ENCODE measurements around the gene GALNT9. TPM values are rescaled to one million over a fixed set of nuclear protein-coding genes. Genes with fewer than 3 reads are reported as not detected.

GALNT9 gene
- polyA plus RNA-seq, 1 donor = 7.3 TPM

DNA sequence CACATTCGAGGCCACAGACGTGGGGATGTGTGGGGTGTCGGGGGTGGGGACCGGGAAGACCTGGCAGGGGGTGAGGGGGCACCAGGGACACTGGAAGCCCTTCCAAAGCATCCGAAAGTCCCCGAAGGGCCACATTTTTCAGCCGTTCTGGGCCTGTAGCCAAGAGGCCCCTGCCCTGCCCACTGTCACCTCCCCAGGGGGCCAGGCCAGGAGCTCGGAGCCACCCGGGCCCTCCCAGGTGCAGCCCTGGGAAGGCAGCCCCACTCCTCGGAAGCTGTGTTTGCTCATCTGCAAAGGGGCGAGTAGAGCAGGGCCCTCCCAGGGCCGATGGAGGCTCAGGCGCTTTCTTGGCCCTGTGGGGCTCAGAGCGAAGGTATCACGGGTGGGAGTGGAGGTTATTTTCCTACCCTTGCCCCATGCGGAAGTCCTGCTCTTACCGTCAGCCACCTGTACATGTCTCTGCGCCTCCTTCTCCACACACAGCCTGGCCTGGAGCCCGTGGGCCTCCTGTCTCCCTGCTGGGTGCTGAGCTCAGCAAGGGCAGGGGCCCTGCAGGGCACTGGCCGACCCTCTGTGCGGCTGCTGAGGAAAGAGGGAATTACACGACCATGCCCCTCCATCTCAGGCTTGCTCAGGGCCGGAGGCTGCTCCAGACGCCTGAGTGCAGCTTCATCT, 158.0 kb downstream of the GALNT9 start:
- no peak for DNase-seq

DNA sequence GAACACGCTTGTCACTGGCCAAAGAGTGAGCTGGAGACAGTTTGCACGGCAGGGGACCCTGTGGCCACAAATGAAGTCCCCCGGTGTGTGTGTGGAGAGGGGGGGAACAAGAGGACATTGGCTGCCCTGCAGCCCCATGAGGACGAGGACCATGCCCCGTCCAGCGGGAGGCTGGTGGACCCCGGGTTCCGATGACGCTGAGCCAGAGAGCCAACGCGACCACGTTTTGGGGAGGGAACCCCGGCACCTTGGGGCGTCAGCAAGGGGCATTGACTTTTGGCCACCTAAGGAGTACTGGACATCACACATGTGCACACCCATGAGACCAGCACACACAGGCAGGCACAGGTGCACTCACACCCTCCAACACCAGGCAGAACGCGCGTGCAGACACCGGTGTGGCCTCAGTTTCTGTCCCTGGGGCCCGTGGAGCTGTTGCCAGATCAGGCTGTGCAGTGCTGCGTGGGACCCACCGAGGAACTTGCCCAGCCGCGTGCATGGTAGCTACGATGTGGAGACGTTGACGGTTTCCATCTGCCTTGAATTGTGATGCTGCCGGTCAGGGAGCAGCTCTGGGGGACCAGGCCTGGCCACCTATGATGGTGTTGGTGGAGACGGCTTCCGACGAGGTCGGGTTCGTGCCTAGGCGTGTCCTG, 158.6 kb downstream of the GALNT9 start:
- DNase-seq = no peak

DNA sequence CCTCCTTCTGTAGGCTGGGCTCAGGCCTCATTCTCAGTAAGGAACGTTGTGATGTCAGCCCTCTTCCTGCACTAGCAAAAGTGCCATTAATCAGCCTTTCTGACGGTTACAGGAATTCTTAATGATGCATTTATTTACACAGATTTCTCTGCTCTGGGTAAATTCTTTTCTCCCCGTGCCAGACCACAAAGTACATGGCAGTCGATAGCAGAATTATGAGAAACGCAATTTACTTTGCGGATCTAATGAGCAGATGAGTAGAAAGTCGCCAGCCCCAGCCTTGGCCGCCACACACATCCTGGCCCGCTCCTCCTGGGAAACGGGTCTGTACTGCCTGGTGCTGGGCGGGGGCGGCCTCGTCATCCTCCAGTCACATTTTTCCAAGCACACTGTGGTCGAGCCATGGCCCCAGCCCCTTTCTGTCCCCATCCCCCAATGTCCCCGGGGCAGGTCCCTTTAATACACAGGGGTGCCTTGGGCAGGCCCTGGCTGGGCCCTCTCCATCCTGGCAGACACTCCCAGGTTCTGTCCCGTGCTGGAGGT, 159.2 kb downstream of the GALNT9 start:
- DNase-seq = no peak

DNA sequence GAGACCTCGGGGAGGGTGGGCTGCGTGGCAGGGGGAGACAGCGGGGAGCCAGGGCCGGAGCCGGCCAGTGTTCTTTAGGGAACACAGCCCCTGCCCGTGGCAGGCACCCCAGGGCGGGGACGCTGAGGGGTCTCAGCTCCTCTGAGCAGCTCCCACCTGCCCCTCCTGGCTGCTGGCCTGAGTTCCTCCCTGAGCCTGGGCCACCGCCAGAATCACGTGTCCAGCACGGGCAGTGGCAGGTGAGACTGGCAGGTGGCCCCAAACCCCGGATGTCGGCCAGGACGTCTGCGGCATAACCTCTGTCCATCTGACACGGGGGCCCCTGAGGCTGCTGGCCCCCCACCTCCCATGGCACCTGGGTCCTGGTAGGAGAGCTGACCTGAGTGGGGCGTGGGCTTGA, 160.0 kb downstream of the GALNT9 start:
- DNase-seq = no peak

DNA sequence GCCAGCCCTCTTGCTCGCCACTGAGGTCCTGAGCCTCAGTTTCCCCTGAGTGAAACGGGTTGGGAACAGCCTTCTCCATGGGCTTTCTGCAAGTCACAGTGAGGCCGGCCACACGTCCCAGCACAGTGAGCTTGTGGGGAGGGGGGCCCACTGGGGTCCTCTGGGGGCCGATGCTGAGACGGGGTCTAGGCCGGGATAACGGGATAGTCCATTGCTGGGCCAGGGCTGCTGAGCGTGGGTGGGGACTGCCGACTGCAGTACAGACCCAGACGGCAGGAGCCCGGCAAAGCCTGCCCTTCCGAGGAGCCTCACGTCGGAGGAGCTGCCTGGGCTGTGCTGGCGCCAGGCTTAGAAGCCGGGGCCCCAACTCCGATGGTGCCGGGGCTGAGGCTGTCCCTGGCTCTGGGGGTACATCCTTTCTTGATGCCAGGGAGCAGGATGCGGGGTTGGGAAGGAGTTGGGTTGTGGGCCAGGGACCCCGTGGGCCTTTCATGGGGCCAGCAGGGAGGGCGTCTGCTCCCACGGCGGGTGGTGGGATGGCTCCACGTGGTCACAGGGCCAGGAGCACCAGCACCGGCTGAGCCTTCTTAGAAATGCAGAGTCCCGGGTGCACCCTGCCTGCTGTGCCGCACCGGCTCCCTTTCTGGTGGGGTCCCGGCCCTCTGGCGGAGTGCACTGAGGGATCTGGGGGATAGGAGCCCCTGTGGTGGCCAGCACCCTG, 160.9 kb downstream of the GALNT9 start:
- DNase-seq = no peak

DNA sequence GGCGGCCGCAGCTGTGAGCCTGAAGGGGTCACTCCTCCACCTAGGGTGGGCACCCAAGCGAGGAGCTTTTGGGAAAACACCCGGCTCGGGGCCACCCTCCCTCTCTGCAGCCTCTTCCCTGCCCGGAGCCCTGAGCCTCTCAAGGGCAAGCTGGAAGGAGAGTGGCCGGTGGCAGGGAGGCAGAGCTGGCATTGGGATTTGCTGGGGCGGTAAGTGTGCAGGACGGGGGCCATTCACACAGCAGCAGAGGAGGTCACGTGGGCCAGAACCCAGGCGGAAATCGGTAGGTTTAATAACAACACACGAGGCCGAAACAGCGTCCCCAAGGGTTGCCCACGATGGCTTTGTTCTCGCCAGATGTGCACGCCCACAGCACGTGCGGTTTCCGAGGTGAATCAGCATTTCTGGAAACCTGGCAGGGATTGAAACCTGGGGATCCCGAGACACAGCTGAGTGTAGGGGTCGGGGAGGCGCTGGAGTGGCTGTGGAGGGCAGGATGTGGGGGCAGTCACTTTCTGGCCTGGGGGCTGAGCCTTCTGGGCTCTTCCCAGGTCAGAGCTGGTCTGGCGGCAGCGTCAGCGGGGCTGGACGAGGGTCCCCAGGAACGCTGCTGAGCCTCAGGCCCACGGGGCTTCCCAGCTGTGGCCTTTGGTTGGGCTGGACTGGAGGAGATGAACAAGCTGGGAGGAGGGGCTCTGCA, 161.6 kb downstream of the GALNT9 start:
- no peak for DNase-seq

DNA sequence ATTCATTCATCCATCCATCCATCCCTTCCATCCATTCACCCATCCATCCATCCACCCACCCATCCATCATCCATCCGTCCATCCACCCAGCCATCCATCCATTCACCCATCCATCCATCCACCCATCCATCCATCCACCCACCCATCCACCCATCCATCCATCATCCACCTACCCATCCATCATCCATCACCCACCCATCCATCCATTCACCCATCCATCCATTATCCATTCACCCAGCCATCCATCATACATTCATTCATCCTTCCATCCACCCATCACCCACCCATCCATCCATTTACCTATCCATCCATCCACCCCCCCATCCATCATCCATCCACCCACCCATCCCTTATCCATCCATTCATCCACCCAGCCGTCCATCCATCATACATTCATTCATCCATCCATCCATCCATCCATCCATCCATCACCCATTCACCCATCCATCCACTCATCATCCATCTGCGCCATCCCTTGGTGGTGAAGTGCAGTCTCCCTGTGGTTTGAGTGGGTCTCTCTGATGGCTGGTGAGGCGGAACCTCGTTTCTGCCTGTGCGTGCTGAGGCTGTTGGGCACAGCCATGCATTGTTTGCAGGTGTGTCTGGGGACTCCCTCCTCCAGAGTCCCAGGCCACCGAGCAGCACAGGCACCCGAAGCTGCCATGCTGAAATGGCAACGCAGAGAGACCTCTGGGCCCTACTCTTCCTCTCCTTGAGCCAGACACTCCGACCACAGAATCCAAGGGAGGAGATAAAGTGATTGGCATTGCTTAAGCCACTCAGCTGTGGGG, 162.4 kb downstream of the GALNT9 start:
- no peak for DNase-seq

DNA sequence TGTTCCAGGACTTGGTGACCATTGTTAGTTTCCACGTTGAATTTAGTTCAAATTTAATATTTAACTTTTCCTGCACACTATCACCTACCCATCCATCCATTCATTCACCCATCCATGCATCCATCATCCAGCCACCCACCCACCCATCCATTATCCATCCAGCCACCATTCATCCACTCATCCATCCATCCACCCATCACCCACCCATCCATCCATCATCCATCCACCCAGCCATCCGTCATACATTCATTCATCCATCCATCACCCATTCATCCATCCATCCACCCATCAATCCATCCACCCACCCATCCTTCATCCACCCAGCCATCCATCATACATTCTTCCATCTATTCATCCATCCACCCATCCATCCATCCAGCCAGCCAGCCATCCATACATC, 163.3 kb downstream of the GALNT9 start:
- DNase-seq = no peak

DNA sequence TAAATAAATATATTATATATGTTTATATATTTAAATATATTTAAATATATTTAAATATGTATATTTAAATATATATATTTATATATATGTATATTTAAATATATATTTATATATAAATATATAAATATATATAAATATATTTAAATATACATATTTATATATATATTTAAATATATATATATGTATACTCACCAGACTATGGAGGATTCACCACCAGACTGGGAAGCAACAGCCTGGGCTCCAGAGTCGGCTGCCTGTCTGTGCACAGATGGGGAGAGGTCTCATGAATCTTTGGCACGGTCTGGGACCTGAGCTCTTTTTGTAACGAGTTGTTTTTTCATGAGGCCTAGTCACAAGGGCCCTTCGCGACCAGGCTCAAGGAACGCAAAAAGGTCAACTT, 163.8 kb downstream of the GALNT9 start:
- no peak for DNase-seq

DNA sequence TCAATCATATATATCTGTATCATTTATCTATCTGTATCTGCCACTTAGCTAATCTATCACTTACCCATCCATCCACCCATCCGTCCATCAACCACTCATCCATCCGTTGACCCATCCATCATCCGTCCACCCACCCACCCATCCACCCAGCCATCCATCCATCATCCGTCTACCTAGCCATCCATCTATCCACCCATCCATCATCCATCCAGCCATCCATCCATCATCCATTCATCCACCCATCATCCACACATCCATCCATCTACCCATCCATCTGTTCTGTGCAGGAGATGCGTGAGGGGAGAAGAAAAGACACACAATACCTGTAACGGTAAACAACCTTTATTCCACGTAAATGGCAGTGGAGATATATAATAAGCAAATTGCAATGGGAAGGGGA, 165.0 kb downstream of the GALNT9 start:
- no peak for DNase-seq

DNA sequence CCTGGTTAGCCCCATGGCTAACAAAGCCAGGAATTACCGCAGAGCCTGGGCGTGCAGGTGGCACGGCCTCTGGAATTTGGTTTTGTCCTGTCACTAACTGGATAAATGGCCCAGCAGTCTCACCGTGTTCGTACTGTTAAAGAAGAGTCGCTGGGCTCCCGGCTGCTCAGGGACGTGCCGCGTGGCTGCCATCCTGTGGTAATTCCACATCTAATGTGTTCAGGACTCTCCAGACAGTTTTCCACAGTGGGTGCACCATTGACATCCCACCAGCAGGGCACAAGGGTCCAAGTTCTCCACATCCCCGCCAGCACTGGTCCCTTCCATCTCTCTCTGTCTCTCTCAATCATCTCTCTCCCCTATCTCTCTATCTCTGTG, 165.5 kb downstream of the GALNT9 start:
- no peak for DNase-seq

DNA sequence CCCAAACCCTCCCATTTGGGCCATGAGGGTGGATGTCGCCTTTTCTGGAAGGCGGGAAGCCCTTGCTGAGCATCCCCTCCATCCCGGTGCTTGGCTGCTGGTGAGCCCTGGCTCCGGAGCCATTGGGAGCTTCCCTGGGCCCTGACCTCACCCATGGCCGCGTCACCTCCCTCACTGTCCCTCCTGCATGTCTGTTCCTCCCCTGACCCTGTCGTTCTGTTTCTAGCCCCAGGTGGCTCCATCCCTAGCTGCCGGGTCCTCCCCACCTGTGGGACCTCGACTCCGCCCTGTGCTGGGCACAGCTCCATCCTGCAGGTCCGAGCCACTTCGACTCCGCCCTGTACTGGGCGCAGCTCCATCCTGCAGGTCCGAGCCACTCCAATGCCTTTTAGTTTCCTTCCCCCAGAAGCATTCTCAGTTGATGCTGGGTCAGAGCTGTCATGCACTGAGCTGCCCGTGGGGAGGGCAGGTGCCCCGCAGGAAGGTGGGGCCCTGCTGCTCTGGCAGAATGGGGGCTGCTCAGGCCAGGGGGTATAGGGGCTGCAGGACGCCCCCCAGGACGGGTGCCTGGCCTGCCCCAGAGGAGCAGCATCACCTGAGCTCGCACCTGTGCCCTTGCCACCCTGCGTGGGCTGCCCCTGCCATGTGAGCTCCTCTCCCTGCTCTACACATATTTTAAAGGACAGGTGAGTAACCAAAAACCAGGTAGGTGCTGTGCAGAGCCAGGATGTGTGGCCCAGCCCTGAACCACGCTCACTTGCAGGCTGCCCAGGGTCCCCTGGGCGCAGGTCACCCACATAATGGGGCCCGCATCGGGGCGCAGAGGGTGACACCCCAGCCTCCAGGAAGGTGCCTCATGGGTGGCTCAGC, 166.1 kb downstream of the GALNT9 start:
- DNase-seq = no peak

DNA sequence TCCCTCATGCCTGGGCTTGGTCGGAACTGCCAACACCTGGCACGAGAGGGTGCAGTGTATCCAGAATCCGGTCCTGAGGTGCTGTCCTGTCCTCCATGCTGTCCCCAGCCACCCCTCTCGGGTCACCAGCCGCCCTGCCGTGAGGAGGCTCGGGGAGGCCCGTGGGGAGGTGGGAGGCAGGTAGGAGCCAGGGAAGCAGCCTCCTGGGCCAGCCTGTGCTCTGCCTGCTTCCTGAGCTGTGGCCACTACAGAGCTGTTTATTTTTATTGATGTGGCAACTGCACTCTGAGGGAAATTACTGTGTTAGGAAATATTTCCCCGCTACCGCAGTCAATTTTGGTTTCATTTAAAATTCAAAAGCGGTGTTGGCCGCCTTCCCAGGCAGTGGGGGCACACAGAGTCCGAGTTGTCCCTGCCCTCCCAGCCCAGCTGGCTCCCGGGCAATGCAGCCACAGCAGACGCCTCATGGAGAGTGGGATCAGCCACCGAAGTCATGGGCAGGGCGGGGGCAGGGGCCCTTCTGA, 166.8 kb downstream of the GALNT9 start:
- no peak for DNase-seq

DNA sequence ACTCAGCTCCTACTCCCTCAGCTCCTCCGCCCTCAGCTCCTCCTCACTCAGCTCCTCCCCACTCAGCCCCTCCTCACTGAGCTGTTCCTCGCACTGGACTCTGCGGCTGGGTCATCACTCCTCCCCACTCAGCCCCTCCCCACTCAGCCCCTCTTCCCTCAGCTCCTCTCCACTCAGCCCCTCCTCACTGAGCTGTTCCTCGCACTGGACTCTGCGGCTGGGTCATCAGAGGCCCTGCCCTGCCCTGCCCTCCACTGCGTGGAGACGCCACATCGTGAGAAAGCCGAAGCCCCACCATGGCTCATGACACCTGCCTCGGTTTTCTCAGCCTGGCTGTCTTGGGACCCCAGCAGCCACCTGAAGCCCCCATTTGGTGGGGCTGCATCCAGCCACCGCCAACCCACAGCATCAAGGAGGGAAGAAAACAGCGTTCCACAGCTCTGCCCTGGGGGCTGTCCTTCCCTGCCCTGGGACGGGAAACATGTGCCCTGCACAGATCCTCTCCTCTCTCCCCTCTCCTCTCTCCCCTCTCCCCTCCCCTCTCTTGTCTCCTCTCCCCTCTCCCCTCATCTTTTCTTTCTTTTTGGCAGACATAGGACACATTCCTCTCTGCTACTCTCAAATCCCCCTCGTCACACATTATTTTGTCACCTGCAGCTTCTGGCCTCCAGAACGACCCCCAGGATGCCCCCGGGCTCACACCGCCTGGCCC, 167.4 kb downstream of the GALNT9 start:
- no peak for DNase-seq

DNA sequence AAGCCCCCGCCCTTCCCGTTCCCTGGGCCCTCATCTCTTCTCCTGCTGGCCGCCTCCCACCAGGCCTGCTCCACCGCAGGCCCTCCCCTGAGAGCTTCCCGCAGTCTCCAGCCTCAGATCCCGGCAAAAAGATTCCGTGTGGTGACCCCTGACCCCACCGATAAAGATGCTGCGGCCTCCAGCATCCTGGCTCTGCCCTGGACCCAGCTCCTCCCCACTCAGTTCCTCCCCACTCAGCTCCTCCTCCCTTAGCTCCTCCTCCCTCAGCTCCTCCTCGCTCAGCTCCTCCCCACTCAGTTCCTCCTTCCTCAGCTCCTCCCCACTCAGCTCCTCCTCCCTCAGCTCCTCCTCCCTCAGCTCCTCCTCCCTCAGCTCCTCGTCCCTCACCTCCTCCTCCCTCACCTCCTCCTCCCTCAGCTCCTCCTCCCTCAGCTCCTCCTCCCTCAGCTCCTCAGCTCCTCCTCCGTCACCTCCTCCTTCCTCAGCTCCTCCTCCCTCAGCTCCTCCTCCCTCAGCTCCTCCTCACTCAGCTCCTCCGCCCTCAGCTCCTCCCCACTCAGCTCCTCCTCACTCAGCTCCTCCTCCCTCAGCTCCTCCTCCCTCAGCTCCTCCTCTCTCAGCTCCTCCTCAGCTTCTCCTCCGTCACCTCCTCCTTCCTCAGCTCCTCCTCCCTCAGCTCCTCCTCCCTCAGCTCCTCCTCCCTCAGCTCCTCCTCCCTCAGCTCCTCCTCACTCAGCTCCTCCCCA, 168.2 kb downstream of the GALNT9 start:
- no peak for DNase-seq

DNA sequence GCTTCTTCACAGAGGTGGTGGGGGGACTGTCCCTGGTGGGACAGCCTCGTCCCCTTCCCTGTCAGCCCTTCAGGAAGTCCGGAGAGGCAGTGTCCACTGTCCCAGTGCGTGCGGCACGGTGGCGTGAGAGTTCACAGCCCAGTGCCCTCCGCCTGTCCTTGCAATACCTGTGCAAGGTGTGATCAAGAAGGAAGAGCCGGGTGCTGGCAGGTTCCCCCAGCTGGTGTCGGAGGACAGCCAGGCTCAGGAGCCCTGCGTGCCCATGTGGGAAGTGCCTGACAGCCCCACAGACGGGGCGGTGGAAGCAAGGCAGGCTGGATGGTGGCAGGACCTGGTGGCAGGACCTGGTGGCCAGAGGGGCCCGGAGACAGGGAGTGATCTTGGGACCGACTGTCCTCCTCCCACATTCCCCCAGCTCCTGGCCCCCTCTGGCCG, 168.8 kb downstream of the GALNT9 start:
- no peak for DNase-seq

DNA sequence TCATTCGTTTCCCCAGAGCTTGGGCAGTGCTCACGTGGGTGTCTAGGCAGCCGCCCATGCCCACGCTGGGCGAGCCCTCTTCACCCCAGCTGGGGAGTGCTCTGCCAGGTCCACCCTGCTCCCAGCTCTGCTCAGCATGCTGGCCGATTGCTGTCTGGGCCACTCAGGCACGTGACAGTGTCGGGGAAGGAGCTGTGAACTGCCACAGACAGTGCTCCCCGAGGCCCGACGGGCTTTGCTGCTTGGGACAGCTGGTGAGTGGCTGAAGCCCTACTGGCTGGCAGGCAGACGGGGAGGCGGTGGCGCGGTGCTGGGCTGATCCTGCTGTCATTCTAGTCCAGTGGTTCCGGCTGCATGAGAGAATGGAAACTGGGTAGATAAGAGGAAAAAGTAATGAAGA, 169.4 kb downstream of the GALNT9 start:
- no peak for DNase-seq

DNA sequence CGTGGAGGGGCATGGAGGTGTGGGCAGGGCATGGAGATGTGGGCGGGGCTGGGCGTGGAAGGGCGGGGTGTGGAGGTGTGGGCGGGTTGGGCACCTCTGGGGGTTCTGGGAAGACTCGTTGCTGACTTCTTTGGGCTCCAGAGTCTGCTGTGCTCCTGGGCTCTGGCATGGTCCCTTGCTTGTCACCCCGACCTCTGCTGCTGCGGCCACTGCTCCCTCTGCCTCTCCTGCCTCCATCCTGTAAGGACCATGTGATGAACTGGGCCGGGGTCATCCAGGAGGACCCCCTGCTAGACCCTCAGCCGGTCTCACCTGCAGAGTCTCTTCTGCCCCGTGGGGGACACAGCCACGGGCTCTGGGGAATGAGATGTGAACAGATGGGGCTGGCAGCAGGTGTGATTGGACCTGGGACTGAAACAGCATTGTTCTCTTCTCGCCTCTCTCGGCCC, 169.8 kb downstream of the GALNT9 start:
- DNase-seq = no peak
